Esophagus squamous epithelium (tissue), 4 donors: ENCODE results near the gene JAK3.

Source experiments
- CTCF ChIP-seq, 6 experiments: fragments of 450-650 bp in 4 of 6; fragments of 200-600 bp in 2 of 6; sonication (generic) in 2 of 6; IDR thresholded peaks; one replicate each; pipeline ENCODE4 v1.5.1; 2016 to 2019; ENCODE audit warnings: antibody characterized with exemption in 6 of 6, mild to moderate bottlenecking in 4 of 6, moderate library complexity in 4 of 6
- POLR2A ChIP-seq, 4 donors: fragments of 450-650 bp; IDR thresholded peaks; one replicate each; pipeline ENCODE4 v1.6.1; 2017; ENCODE audit warnings: antibody characterized with exemption in 4 of 4, mild to moderate bottlenecking in 4 of 4, moderate library complexity in 3 of 4

GRCh38 chr19:17843908-17844490 lies 3.8 kb downstream of the JAK3 start:
- TF ChIP-seq CTCF (IDR thresholded peaks at IDR 0.05) (no peak), POLR2A (IDR thresholded peaks at IDR 0.05) (no peak)
